Adrenal gland (tissue), 12 donors: ENCODE results near the gene VSTM2B. TPM values are rescaled to one million over a fixed set of nuclear protein-coding genes. Genes with fewer than 3 reads are reported as not detected.

Experiments used
- DNase-seq, 7 donors: peaks; one replicate each; pipeline ENCODE4 v3.0.0-alpha.2; 2019 to 2020
- H3K27ac ChIP-seq, 5 donors: fragments of 200-600 bp; sonication (generic) in 4 of 5; 1 replicate in 3 of 5; 2 replicates in 2 of 5; pipeline versions ENCODE4 v1.5.1 to v1.8.0; 2016 to 2020; ENCODE audit warnings: mild to moderate bottlenecking in 1 of 5
- H3K27me3 ChIP-seq: fragments of 200-600 bp; 2 replicates; pipeline ENCODE4 v1.8.0; 2021
- H3K36me3 ChIP-seq, 2 donors: fragments of 200-600 bp; replicated peaks in 1 of 2; 1 replicate in 1 of 2; 2 replicates in 1 of 2; pipeline versions ENCODE4 v1.5.1 to v1.8.0; 2018 to 2022
- H3K4me1 ChIP-seq, 2 donors: fragments of 200-600 bp; replicated peaks in 1 of 2; 1 replicate in 1 of 2; 2 replicates in 1 of 2; pipeline versions ENCODE4 v1.5.1 to v1.8.0; 2018 to 2021
- H3K4me3 ChIP-seq, 4 donors: fragments of 200-600 bp; sonication (generic) in 3 of 4; one replicate each; pipeline ENCODE4 v1.5.1; 2016 to 2018
- H3K9me3 ChIP-seq, 3 donors: fragments of 200-600 bp; sonication (generic) in 1 of 3; replicated peaks in 1 of 3; 1 replicate in 2 of 3; 2 replicates in 1 of 3; pipeline versions ENCODE4 v1.5.1 to v1.8.0; 2016 to 2021
- POLR2A ChIP-seq, 2 donors: fragments of 450-650 bp; IDR thresholded peaks; one replicate each; pipeline ENCODE4 v1.6.1; 2017; ENCODE audit warnings: antibody characterized with exemption in 2 of 2, mild to moderate bottlenecking in 2 of 2, moderate library complexity in 1 of 2
- WGBS, 4 donors: extraction: QIAGEN DNeasy Blood & Tissue Kit in 2 of 4; methylation state at CpG; one replicate each; pipeline versions ENCODE4 v1.1.5 to v1.1.7; 2013 to 2017; 5-methylcytosine and 5-hydroxymethylcytosine counted together
- intact Hi-C, 2 donors: fragments of 100-400 bp; cut with DNase I; formaldehyde crosslinking; loops; one replicate each; pipeline versions ENCODE4 v1.14.1 to v1.15.0; 2022 to 2023
- polyA plus RNA-seq, 3 donors: library from polyadenylated mRNA; stranded (reverse); fragments of 200-250 nt in 2 of 3; fragments of 350-450 nt in 1 of 3; fragmentation: Illumina TruSeq in 1 of 3; extraction: RNeasy Lipid Tissue Mini Kit (QIAGEN cat#74804) in 1 of 3; gene quantifications; one replicate each; pipeline ENCODE4 v1.2.3, GENCODE V29; 2013 to 2014
- total RNA-seq, 9 donors: library from RNA; depleted of rRNA in 4 of 9; stranded (reverse); fragments of >200 nt in 4 of 9; fragments of 120-200 nt in 1 of 9; fragmentation: NEBNext Ultra II Directional in 1 of 9; extraction: Animal tissue kit (Norgen Biotek cat#: 25700) in 1 of 9; gene quantifications; one replicate each; pipeline versions ENCODE4 v1.1.0 to v1.2.4, GENCODE V29; 2013 to 2023
- TF ChIP-seq, protein P1 (sequence below), 6 experiments: fragments of 450-650 bp in 4 of 6; fragments of 200-600 bp in 2 of 6; sonication (generic) in 1 of 6; IDR thresholded peaks; 1 replicate in 5 of 6; 2 replicates in 1 of 6; pipeline versions ENCODE4 v1.5.1 to v1.8.0; 2016 to 2021; ENCODE audit warnings: antibody characterized with exemption in 6 of 6, mild to moderate bottlenecking in 2 of 6, moderate library complexity in 1 of 6
- donor health status: healthy with polysubstance abuse.
- donor health status: Bipolar disorder and iron deficiency.
- donor health status: DM: yes; HTN: yes; CAD: no.
- donor health status: DM: no; HTN: no; CAD: no.
- donor health status: DM: no; HTN: no; CAD: no.
- donor health status: DM: yes; HTN: yes; CAD: no.

VSTM2B gene
- total and polyA plus RNA-seq, 12 donors, result 0.09 to 1.3 (median 0.64) TPM; not detected in 8

DNA sequence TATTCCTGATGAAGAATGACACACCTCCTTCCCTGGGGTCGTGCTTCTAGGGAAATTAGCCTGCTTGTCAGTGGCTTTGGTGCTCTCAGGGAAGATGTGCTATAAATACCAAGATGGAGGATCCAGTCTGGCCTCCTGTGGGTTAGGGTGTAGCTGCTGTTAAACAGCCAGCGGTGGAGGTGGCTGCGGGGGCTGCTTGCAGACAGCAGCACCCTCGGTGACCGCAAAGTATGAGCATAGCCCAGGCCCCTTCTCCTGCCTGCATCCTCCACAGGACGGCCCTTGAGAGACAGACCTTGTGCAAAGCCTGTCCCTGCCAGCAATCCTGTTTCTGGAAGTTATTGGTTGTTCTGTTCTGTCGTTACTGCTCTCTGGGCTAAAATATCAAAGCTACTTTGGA, 11.4 kb downstream of the VSTM2B start:
- no peak overlapping the region for H3K4me3 ChIP-seq
- intact Hi-C loops, result no loop called here
- WGBS, 4 donors, result 63 to 69% (median 67%) methylated on average over 7 of the region's 7 CpGs
- H3K27me3 ChIP-seq, result peaks cover 11% of the 10 kb centered on the region
- peak in 1 of 7 donors; percentile 2 for DNase-seq
- no peak for TF ChIP-seq POLR2A (IDR thresholded peaks at IDR 0.05)
- TF ChIP-seq, protein P1, sequence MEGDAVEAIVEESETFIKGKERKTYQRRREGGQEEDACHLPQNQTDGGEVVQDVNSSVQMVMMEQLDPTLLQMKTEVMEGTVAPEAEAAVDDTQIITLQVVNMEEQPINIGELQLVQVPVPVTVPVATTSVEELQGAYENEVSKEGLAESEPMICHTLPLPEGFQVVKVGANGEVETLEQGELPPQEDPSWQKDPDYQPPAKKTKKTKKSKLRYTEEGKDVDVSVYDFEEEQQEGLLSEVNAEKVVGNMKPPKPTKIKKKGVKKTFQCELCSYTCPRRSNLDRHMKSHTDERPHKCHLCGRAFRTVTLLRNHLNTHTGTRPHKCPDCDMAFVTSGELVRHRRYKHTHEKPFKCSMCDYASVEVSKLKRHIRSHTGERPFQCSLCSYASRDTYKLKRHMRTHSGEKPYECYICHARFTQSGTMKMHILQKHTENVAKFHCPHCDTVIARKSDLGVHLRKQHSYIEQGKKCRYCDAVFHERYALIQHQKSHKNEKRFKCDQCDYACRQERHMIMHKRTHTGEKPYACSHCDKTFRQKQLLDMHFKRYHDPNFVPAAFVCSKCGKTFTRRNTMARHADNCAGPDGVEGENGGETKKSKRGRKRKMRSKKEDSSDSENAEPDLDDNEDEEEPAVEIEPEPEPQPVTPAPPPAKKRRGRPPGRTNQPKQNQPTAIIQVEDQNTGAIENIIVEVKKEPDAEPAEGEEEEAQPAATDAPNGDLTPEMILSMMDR (IDR thresholded peaks at IDR 0.05), result no peak
- H3K27ac ChIP-seq, result no peak overlapping the region
- H3K4me1 ChIP-seq, result no peaks in the 10 kb centered on the region
- no peaks in the 10 kb centered on the region for H3K9me3 ChIP-seq
- no peaks in the 10 kb centered on the region for H3K36me3 ChIP-seq

DNA sequence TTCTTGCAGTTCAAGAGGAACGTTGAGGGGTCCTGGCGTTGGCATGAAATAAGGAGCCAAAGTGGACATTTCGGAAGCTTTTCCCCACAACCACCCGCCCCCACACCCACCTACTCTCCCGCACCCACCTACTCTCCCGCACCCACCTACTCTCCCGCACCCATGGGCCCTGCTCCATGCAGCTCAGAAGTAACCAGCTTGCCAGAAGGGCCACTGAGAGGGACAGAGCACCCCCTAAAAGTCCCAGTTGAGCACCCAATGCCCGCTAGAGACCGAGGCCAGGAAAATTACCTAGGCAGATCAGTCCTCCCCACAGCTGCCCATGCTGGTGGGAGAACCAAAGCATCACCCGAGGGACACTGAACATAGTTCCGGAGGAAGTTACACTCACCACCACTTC, 11.8 kb downstream of the VSTM2B start:
- no peak overlapping the region for H3K4me3 ChIP-seq
- H3K36me3 ChIP-seq, result no peaks in the 10 kb centered on the region
- H3K9me3 ChIP-seq, result no peaks in the 10 kb centered on the region
- no peaks in the 10 kb centered on the region for H3K4me1 ChIP-seq
- 77 to 85% (median 80%) methylated on average over 11 of the region's 11 CpGs for WGBS, 4 donors
- H3K27me3 ChIP-seq, result peaks cover 11% of the 10 kb centered on the region
- H3K27ac ChIP-seq, result no peak overlapping the region
- no peak for DNase-seq
- TF ChIP-seq, protein P1 (IDR thresholded peaks at IDR 0.05), result no peak
- no peak for TF ChIP-seq POLR2A (IDR thresholded peaks at IDR 0.05)
- intact Hi-C loops, result no loop called here

DNA sequence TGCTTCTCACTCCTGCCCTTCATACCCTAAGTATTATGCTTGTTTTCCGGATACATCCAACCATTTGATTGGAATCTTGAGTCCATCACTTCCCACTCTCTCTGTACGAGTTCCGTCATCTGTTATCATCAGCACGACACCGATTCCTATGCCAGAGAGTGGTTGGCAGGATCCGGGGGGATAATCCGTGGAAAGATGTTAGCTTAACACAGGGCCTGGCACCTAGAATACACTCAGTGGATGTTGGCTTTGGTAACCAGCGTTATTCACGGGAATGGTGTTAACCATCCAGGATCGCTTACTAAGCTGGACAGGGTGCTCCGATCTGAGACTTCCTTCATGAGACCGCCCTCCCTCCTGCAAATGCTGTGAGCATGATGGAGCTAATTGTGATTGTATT, 12.4 kb downstream of the VSTM2B start:
- WGBS, 4 donors, result 84 to 88% (median 84%) methylated on average over 12 of the region's 12 CpGs
- no peaks in the 10 kb centered on the region for H3K36me3 ChIP-seq
- no peak overlapping the region for H3K4me3 ChIP-seq
- no peak overlapping the region for H3K27ac ChIP-seq
- no peaks in the 10 kb centered on the region for H3K4me1 ChIP-seq
- H3K9me3 ChIP-seq, result no peaks in the 10 kb centered on the region
- TF ChIP-seq, protein P1 (IDR thresholded peaks at IDR 0.05), result no peak
- no peak for TF ChIP-seq POLR2A (IDR thresholded peaks at IDR 0.05)
- DNase-seq, result no peak
- peaks cover 11% of the 10 kb centered on the region for H3K27me3 ChIP-seq
- intact Hi-C loops, result no loop called here

DNA sequence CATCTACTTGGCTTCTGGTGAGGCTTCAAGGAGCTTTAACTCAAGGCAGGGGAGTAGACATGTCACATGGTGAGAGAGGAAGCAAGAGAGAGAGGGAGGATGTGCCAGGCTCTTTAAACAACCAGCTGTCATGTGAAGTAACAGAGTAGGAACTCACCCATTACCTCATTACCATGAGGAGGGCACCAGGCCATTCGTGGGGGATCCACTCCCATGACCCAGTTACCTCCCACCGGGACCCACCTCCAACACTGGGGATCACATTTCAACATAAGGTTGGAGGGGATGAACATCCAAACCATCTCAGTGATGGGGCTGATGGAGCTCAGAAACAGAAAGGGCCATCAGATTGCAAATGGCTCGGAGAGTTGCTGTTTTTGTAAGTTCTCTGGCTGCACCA, 12.9 kb downstream of the VSTM2B start:
- Histone ChIP-seq H3K9me3 (no peaks in the 10 kb centered on the region), H3K27ac (no peak overlapping the region), H3K4me3 (no peak overlapping the region), H3K27me3 (peaks cover 6% of the 10 kb centered on the region), H3K4me1 (no peaks in the 10 kb centered on the region), H3K36me3 (no peaks in the 10 kb centered on the region)
- WGBS, 4 donors, result 48 to 63% (median 59%) methylated on average over 1 to 3 of the region's 3 CpGs
- TF ChIP-seq, protein P1 (IDR thresholded peaks at IDR 0.05), result no peak
- no peak for TF ChIP-seq POLR2A (IDR thresholded peaks at IDR 0.05)
- no peak for DNase-seq
- intact Hi-C loops, result no loop called here
